Esophagus squamous epithelium (tissue), 5 donors: ENCODE measurements around the gene LLCFC1. TPM values are rescaled to one million over a fixed set of nuclear protein-coding genes. Genes with fewer than 3 reads are reported as not detected.

Experiments
- DNase-seq: peaks from one replicate; lab custom pipeline; 2025; lab: John Stamatoyannopoulos, UW
- H3K27ac ChIP-seq, 4 donors: fragments of 200-600 bp; sonication (generic); one replicate each; pipeline ENCODE4 v1.5.1; 2016 to 2019; ENCODE audit warnings: mild to moderate bottlenecking in 1 of 4
- H3K27me3 ChIP-seq, 4 donors: fragments of 200-600 bp; sonication (generic); 1 replicate in 3 of 4; 2 replicates in 1 of 4; pipeline versions ENCODE4 v1.5.1 to v1.6.0; 2017 to 2021; ENCODE audit warnings: antibody characterized with exemption in 1 of 4
- H3K36me3 ChIP-seq, 3 donors: fragments of 200-600 bp; sonication (generic); one replicate each; pipeline ENCODE4 v1.5.1; 2016 to 2019
- H3K4me1 ChIP-seq, 3 donors: fragments of 200-600 bp; sonication (generic); one replicate each; pipeline ENCODE4 v1.5.1; 2017 to 2019
- H3K4me3 ChIP-seq, 4 donors: fragments of 200-600 bp; sonication (generic); 1 replicate in 3 of 4; 2 replicates in 1 of 4; pipeline ENCODE4 v1.5.1; 2016 to 2019; ENCODE audit warnings: mild to moderate bottlenecking in 2 of 4, moderate library complexity in 1 of 4
- H3K9me3 ChIP-seq, 3 donors: fragments of 200-600 bp; sonication (generic); one replicate each; pipeline ENCODE4 v1.5.1; 2016 to 2019
- CTCF ChIP-seq, 6 experiments: fragments of 450-650 bp in 4 of 6; fragments of 200-600 bp in 2 of 6; sonication (generic) in 2 of 6; IDR thresholded peaks; one replicate each; pipeline ENCODE4 v1.5.1; 2016 to 2019; ENCODE audit warnings: antibody characterized with exemption in 6 of 6, mild to moderate bottlenecking in 4 of 6, moderate library complexity in 4 of 6
- POLR2A ChIP-seq, 4 donors: fragments of 450-650 bp; IDR thresholded peaks; one replicate each; pipeline ENCODE4 v1.6.1; 2017; ENCODE audit warnings: antibody characterized with exemption in 4 of 4, mild to moderate bottlenecking in 4 of 4, moderate library complexity in 3 of 4
- WGBS, 2 donors: methylation state at CpG; one replicate each; pipeline ENCODE4 v1.1.5; 2018; 5-methylcytosine and 5-hydroxymethylcytosine counted together
- intact Hi-C: fragments of 100-400 bp; cut with DNase I; formaldehyde crosslinking; loops from one replicate; pipeline ENCODE4 v1.15.0; 2022
- total RNA-seq, 4 donors: library from RNA; depleted of rRNA; stranded (reverse); fragments of >200 nt; gene quantifications; one replicate each; pipeline ENCODE4 v1.1.0, GENCODE V29; 2016
- donor health status: DM: yes; HTN: yes; CAD: no.

LLCFC1 gene
- total RNA-seq, 4 donors from 2014 or later, result not detected

DNA sequence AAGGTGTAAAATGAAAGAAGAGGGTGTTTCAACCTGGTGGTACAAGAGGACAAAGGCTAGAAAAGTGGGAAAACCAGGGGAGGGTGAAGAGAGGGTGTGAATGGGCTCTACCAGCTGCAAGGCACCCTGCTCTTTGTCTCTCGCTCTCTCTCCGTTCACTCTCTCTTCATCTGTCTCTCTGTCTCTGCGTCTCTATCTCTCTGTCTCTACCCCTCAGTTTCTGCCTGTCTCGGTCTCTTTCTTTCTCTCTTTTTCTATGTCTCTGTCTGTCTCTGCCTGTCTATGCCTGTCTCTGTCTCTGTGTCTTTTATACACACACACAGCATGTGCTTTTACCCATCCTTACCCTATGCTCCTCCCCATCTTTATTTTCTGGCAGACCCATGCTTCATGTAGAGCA lies 673 bp upstream of the LLCFC1 start:
- Histone ChIP-seq H3K36me3 (no peaks in the 10 kb centered on the region), H3K4me3 (no peak overlapping the region), H3K27ac (no peak overlapping the region), H3K27me3 (no peaks in the 10 kb centered on the region), H3K4me1 (peaks cover 0 to 13% (median 0%) of the 10 kb centered on the region in 3 donors), H3K9me3 (no peaks in the 10 kb centered on the region)
- no peak for TF ChIP-seq CTCF (IDR thresholded peaks at IDR 0.05)
- TF ChIP-seq POLR2A (IDR thresholded peaks at IDR 0.05), result no peak
- 82 to 92% methylated on average over 4 of the region's 4 CpGs for WGBS, 2 donors
- DNase-seq, result no peak
- intact Hi-C loops, result no loop called here

GRCh38 chr7:142940966-142941535 lies 1.8 kb downstream of the LLCFC1 start:
- Histone ChIP-seq H3K4me1 (peaks cover 0 to 27% (median 8%) of the 10 kb centered on the region in 3 donors), H3K36me3 (no peaks in the 10 kb centered on the region), H3K27me3 (no peaks in the 10 kb centered on the region), H3K27ac (no peak overlapping the region), H3K9me3 (no peaks in the 10 kb centered on the region), H3K4me3 (no peak overlapping the region)
- WGBS, 2 donors, result 55 to 74% methylated on average over 8 to 10 of the region's 10 CpGs
- intact Hi-C loops, result no loop called here
- no peak for DNase-seq
- TF ChIP-seq POLR2A (IDR thresholded peaks at IDR 0.05) (no peak), CTCF (IDR thresholded peaks at IDR 0.05) (no peak)

- intact Hi-C loops, result no loop called here
- Histone ChIP-seq H3K27me3 (no peaks in the 10 kb centered on the region), H3K27ac (no peak overlapping the region), H3K4me3 (no peak overlapping the region), H3K4me1 (peaks cover 0 to 27% (median 8%) of the 10 kb centered on the region in 3 donors), H3K36me3 (no peaks in the 10 kb centered on the region), H3K9me3 (no peaks in the 10 kb centered on the region)
- TF ChIP-seq CTCF (IDR thresholded peaks at IDR 0.05) (no peak), POLR2A (IDR thresholded peaks at IDR 0.05) (no peak)
- no peak for DNase-seq
- 89 to 98% methylated on average over 7 of the region's 7 CpGs for WGBS, 2 donors
Observed at GRCh38 chr7:142941541-142941940, 2.3 kb downstream of the LLCFC1 start.

- Histone ChIP-seq H3K4me3 (no peak overlapping the region), H3K4me1 (peaks cover 0 to 27% (median 8%) of the 10 kb centered on the region in 3 donors), H3K27me3 (no peaks in the 10 kb centered on the region), H3K27ac (peak overlapping the region in 2 of 4 donors; percentile 69 to 81), H3K36me3 (no peaks in the 10 kb centered on the region), H3K9me3 (no peaks in the 10 kb centered on the region)
- intact Hi-C loops, result no loop called here
- no peak for DNase-seq
- TF ChIP-seq CTCF (IDR thresholded peaks at IDR 0.05), result no peak
- TF ChIP-seq POLR2A (IDR thresholded peaks at IDR 0.05), result no peak
- WGBS, 2 donors, result 76 to 90% methylated on average over 2 to 6 of the region's 6 CpGs
Observed at GRCh38 chr7:142942746-142943145, 3.5 kb downstream of the LLCFC1 start.

DNA sequence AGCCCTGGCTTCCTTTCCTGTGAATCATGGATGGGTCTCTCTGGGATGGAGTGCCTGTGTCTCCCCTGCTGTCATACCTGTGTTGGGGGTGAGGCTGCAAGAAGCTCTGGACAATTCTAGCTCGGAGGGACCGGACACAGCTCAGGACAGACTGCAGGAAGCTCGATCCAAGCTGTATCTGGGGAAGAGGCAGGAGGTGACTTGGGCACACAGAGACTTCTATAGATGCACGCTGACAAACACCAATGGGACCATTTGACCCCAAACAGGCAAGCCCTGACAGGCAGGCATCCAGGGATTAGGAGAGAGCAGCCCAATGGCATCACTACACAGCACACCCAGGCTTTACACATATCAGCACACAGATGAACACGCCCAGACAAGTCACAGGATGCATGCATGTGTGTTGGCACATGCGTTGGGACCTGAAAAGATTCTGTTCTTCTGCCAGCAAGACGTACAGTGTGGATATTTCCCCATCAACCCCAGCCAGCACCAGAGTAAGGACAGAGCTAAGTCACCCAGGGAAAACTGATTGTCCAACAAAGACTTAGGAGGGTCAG lies 4.5 kb downstream of the LLCFC1 start:
- intact Hi-C loops, result no loop called here
- Histone ChIP-seq H3K9me3 (no peaks in the 10 kb centered on the region), H3K27ac (peak overlapping the region in 3 of 4 donors; percentile 65 to 81 (median 69)), H3K4me3 (no peak overlapping the region), H3K36me3 (no peaks in the 10 kb centered on the region), H3K4me1 (peaks cover 0 to 27% (median 8%) of the 10 kb centered on the region in 3 donors), H3K27me3 (no peaks in the 10 kb centered on the region)
- TF ChIP-seq CTCF (IDR thresholded peaks at IDR 0.05), result no peak
- TF ChIP-seq POLR2A (IDR thresholded peaks at IDR 0.05), result no peak
- DNase-seq, result no peak
- 29 to 30% methylated on average over 1 to 2 of the region's 7 CpGs for WGBS, 2 donors
